DMS53 (cell line): ENCODE results near the gene NPTN.
A peak's percentile ranks its signal among the peaks of the same experiment; 100 is the strongest.
"Not testable (repeated sequence)": the region's sequence is repeated elsewhere in the genome, so short reads cannot be mapped to it uniquely, and the experiment has no call there.

Experiments used
- DNase-seq: peaks from one replicate; lab custom pipeline; 2025; lab: John Stamatoyannopoulos, UW

Gene NPTN

GRCh38 chr15:73600413-73601335, 32.5 kb downstream of the NPTN start:
- DNase-seq = no peak

GRCh38 chr15:73599934-73600333, 33.3 kb downstream of the NPTN start:
- no peak for DNase-seq

GRCh38 chr15:73598530-73599160, 34.5 kb downstream of the NPTN start:
- no peak for DNase-seq

GRCh38 chr15:73597036-73597638, 36.1 kb downstream of the NPTN start:
- DNase-seq = no peak

GRCh38 chr15:73596174-73596573, 37.0 kb downstream of the NPTN start:
- DNase-seq = peak; percentile 7

GRCh38 chr15:73594109-73594508, 39.1 kb downstream of the NPTN start:
- no peak for DNase-seq

GRCh38 chr15:73593304-73594074, 39.7 kb downstream of the NPTN start:
- peak; percentile 28 for DNase-seq

GRCh38 chr15:73590263-73590662, 42.9 kb downstream of the NPTN start:
- DNase-seq = no peak

GRCh38 chr15:73589766-73590165, 43.4 kb downstream of the NPTN start:
- DNase-seq = no peak

GRCh38 chr15:73585871-73586654, 47.1 kb downstream of the NPTN start:
- DNase-seq = no peak

GRCh38 chr15:73584699-73585420, 48.3 kb downstream of the NPTN start:
- DNase-seq = no peak

- no peak for DNase-seq
Measured at GRCh38 chr15:73583544-73583943, 49.6 kb downstream of the NPTN start.

- no peak for DNase-seq
Measured at GRCh38 chr15:73582851-73583379, 50.3 kb downstream of the NPTN start.

- no peak for DNase-seq
Measured at GRCh38 chr15:73578026-73578425, 55.2 kb downstream of the NPTN start.

GRCh38 chr15:73577593-73577992, 55.6 kb downstream of the NPTN start:
- not testable (repeated sequence) for DNase-seq

GRCh38 chr15:73575636-73576247, 57.4 kb downstream of the NPTN start:
- DNase-seq = no peak

GRCh38 chr15:73573572-73573971, 59.6 kb downstream of the NPTN start:
- peak; percentile 71 for DNase-seq

GRCh38 chr15:73573037-73573436, 60.2 kb downstream of the NPTN start:
- DNase-seq = peak; percentile 37

GRCh38 chr15:73572296-73572695, 60.9 kb downstream of the NPTN start:
- DNase-seq = peak; percentile 29

GRCh38 chr15:73571346-73571745, 61.8 kb downstream of the NPTN start:
- DNase-seq = peak; percentile 96
